22Rv1 (cell line): ENCODE data around the gene RTKN2.

Source experiments
- H3K27ac ChIP-seq: fragments of 450-650 bp; 2 replicates; pipeline ENCODE4 v1.5.1; 2017
- CTCF ChIP-seq: fragments of 450-650 bp; IDR thresholded peaks from 2 replicates; pipeline ENCODE4 v1.5.1; 2017; ENCODE audit warnings: mild to moderate bottlenecking
- ZFX ChIP-seq: fragments of 450-650 bp; IDR thresholded peaks from 2 replicates; pipeline ENCODE4 v1.6.1; 2017; ENCODE audit warnings: antibody characterized with exemption, borderline replicate concordance

The RTKN2 gene

DNA sequence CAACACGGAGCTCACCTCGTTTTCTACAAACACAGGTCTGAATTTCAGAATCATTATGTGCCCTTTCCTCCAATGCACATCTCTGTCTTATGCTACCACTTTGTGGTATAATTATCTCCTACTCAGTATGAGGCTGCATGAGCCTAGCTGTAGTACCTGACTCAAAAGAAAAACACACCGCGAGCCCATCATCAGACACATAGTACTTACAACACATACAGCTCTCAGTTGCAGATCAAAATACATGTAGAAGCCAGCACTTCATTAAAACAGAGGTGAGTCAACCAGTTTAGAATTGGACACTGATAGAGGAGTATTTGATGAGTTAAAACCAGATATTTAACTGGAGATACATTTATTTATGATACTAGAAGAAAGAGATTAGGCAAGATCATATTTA, 1.4 kb upstream of the RTKN2 start:
- TF ChIP-seq CTCF (no peak), ZFX (no peak)

DNA sequence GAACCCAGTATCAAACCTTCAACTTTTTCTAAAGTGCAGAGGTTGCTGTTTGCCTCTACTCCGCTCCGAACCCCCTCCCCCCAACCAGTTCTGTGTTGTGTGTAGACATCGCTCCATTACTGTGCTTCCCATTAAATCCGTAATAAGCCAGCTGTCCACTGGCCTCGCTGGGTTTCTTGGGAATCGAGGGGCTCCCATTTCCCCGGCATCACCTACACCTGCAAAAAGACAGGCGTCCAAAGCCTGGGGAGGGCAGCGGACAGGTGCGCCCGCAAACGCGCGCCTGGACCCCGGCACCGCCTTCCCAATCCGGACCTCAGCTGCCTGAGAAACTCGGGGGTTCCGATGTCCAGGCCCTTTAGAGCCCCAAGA, 631 bp downstream of the RTKN2 start:
- TF ChIP-seq CTCF, result no peak
- TF ChIP-seq ZFX, result no peak
- peak overlapping the region; percentile 80 for H3K27ac ChIP-seq

More for the DNA sequence above, 1.4 kb upstream of the RTKN2 start:
- no peak overlapping the region for H3K27ac ChIP-seq

DNA sequence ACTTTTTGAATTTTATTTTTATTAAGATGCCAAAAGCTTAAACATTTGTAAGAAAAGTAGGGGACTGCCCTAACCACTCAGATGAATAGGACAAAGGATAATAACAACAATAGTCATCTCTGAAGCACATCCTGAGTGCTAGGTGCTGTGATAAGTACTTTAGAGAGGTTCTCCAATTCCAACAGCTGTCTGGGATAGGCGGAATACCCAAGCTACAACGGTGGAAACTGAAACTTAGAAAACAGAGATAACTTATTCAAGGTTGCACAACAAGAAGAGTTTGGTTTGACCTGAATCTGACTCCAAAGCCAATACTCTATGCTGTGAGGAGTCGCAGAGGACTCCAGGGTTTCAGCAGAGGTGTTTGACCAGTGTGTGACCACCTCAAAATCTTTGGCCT, 2.0 kb downstream of the RTKN2 start:
- H3K27ac ChIP-seq, result no peak overlapping the region
- no peak for TF ChIP-seq ZFX
- TF ChIP-seq CTCF, result no peak

DNA sequence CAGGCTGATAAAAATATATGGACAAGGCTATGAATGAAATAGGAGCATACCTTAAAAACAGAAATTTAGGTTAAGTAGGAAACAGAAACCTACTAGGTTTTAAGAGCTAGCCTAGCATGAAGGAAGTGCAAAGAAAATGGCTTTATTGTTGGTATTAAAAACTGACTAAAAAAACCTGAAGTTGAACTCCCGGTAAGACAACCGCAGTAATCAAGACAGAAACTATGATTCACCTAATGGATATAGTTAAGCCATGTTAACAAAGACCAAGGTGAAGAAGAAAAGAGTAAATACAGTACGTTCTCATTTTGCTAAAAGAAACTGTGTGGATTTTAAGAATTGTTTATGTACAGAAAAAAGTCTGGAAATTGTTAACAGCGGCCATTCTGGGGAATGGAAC, 2.5 kb downstream of the RTKN2 start:
- no peak overlapping the region for H3K27ac ChIP-seq
- TF ChIP-seq ZFX, result no peak
- no peak for TF ChIP-seq CTCF

DNA sequence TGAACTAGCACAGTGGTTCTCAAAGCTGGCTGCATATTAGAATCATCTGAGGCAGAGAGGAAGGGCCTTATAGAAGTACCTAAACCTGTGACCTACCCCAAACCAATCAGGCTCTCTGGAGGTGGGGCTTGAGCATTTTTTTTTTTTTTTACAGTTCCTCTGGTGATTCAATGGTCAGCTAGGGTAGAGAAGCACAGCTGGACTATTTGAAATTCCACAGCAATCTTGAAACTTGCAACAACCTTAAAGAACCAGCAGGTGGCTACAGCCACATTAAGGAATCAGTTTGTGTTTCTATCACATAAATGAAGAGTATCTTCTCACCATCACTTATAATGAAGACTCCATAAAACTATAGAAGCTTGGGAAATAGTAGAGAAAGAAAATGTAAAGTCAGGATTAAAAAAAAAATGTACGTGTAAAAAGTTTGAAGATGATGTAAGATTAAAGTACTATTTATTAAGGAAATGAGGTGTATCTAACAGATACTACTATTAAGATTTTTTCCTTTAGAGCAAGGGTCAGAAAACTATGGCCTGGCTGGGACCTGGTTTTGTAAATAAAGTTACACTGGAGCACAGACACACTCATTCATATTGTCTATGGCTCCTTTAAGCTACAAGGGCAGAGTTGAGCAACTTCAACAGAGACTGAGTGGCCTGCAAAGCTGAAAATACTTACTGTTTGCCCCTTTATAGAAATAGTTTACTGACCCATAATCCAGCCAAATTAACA, 3.8 kb downstream of the RTKN2 start:
- H3K27ac ChIP-seq, result peak overlapping the region; percentile 15; the same call in 1 of the 2 replicates
- TF ChIP-seq ZFX (no peak), CTCF (peak; percentile 77)

DNA sequence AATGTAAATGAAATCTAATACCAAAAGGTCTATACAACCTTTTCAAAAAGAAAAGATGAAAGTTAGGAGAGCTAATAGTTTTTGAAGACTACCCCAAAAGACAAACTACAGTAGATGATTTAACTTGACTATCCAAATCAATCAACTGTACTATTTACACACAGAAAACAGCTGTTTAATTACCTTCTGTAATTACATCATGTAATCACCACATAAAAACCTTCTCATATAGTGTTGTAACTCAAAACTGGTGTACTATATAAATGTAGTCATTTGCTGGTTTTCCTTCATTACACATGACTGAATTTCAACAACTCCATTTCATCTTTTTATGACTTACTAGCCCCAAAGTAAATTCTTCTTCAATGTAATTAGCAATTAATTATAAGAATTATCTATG, 4.5 kb downstream of the RTKN2 start:
- no peak overlapping the region for H3K27ac ChIP-seq
- TF ChIP-seq ZFX (no peak), CTCF (no peak)

DNA sequence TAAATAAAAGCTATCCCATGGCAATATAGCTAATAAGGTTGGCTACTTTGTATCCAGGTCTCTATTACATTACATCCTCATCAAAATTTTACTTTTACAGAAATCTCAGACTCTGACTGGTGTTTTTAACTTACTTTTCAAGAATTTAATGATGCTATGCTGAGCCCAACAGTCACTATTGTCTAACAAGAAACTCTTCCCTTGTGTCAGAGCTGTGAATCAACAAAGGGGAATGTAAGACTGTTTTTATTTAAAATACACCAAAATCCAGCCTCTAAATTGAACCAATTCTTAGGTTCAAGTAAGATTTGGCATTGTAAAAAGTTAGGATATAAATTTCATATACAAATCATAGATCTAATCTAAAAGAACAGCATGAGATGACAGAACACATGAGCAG, 7.0 kb downstream of the RTKN2 start:
- TF ChIP-seq ZFX (no peak), CTCF (no peak)
- no peak overlapping the region for H3K27ac ChIP-seq
